Measurements from ENCODE around the gene DLL3.

GRCh38 chr19:39489756-39490155, 9.0 kb upstream of the DLL3 start:
- TF ChIP-seq EZH2 (IDR thresholded peaks at IDR 0.05; ENCODE audit: borderline replicate concordance, insufficient read depth, low read depth, low read length, poor library complexity, severe bottlenecking) (no peak), CTCF (IDR thresholded peaks at IDR 0.05) (no peak)

Measured in B cell (primary cell).